Measurements from ENCODE around the gene DDX23. TPM values are rescaled to one million over a fixed set of nuclear protein-coding genes. Genes with fewer than 3 reads are reported as not detected.
A peak's percentile ranks its signal among the peaks of the same experiment; 100 is the strongest.

Gene DDX23
- polyA plus RNA-seq, 1 donor (not counting 4 experiments of a cell fraction or from before 2014, with no cell fraction given) = 57.8 TPM

DNA sequence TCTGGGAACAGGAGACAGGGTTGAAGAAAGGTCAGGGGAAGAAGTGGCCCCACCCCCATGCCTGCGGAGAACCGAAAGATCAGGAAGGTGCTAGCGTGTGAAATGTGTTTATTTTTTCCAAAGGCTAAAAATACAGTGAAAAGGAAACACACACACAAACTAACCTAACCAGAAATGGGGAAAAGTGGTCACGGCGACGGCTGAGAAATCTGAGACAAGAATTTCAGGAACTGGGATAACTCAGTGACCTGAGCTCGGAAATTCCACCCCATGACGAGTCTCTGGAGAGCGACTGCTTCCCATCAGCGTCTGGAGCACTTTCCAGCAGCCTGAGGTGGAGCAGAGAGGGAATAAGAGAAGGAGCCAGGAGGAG lies 30.3 kb upstream of the DDX23 start:
- FAIRE-seq (no peak), DNase-seq (ENCODE audit: low read depth, low spot score) (no peak)
- Histone ChIP-seq H3K9me1 (ENCODE audit: control insufficient read depth, extremely low read depth, insufficient read depth, low read length) (no peaks in the 10 kb centered on the region), H3K9me3 (ENCODE audit: control insufficient read depth, low read depth, low read length) (no peaks in the 10 kb centered on the region), H4K20me1 (ENCODE audit: control insufficient read depth, extremely low read depth, insufficient read depth, low read length) (no peaks in the 10 kb centered on the region), H3K27ac (ENCODE audit: control insufficient read depth, insufficient read depth, low read length) (no peak overlapping the region), H3K4me2 (ENCODE audit: control insufficient read depth, extremely low read depth, insufficient read depth, low read depth, low read length) (peak overlapping the region; percentile 65), H3K4me3 (ENCODE audit: control insufficient read depth in 2 of 3, extremely low read depth in 1 of 3, insufficient read depth in 2 of 3, low read depth in 1 of 3, low read length in 3 of 3) (peak overlapping the region in 1 of 3 experiments; percentile 25), H3K36me3 (ENCODE audit: control insufficient read depth in 2 of 2, extremely low read depth in 1 of 2, insufficient read depth in 2 of 2, low read length in 2 of 2) (no peaks in the 10 kb centered on the region), H2AFZ (ENCODE audit: control insufficient read depth, low read length) (no peak overlapping the region), H3K9ac (ENCODE audit: control insufficient read depth, extremely low read depth, insufficient read depth, low read length) (peak overlapping the region; percentile 31), H3K79me2 (ENCODE audit: control insufficient read depth, insufficient read depth, low read length) (no peaks in the 10 kb centered on the region), H3K4me1 (ENCODE audit: control insufficient read depth, extremely low read depth, insufficient read depth, low read length) (peaks cover 4% of the 10 kb centered on the region), H3K27me3 (ENCODE audit: control insufficient read depth, extremely low read depth, insufficient read depth, low read length) (peaks cover 29% of the 10 kb centered on the region)
- no peak for TF ChIP-seq EZH2 (IDR thresholded peaks at IDR 0.05; ENCODE audit: low read length)
- TF ChIP-seq, protein P1, sequence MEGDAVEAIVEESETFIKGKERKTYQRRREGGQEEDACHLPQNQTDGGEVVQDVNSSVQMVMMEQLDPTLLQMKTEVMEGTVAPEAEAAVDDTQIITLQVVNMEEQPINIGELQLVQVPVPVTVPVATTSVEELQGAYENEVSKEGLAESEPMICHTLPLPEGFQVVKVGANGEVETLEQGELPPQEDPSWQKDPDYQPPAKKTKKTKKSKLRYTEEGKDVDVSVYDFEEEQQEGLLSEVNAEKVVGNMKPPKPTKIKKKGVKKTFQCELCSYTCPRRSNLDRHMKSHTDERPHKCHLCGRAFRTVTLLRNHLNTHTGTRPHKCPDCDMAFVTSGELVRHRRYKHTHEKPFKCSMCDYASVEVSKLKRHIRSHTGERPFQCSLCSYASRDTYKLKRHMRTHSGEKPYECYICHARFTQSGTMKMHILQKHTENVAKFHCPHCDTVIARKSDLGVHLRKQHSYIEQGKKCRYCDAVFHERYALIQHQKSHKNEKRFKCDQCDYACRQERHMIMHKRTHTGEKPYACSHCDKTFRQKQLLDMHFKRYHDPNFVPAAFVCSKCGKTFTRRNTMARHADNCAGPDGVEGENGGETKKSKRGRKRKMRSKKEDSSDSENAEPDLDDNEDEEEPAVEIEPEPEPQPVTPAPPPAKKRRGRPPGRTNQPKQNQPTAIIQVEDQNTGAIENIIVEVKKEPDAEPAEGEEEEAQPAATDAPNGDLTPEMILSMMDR (optimal IDR thresholded peaks at IDR 0.05 in 1 of 3, IDR thresholded peaks at IDR 0.05 in 1 of 3, conservative IDR thresholded peaks at IDR 0.05 in 1 of 3; ENCODE audit: extremely low read depth in 1 of 3, insufficient read depth in 2 of 3, low read length in 3 of 3) = no peak
- dilution Hi-C loops (cut with MboI; ENCODE audit: extremely low pct_ligation_motif_present, low sequenced_read_pairs) = no loop called here

DNA sequence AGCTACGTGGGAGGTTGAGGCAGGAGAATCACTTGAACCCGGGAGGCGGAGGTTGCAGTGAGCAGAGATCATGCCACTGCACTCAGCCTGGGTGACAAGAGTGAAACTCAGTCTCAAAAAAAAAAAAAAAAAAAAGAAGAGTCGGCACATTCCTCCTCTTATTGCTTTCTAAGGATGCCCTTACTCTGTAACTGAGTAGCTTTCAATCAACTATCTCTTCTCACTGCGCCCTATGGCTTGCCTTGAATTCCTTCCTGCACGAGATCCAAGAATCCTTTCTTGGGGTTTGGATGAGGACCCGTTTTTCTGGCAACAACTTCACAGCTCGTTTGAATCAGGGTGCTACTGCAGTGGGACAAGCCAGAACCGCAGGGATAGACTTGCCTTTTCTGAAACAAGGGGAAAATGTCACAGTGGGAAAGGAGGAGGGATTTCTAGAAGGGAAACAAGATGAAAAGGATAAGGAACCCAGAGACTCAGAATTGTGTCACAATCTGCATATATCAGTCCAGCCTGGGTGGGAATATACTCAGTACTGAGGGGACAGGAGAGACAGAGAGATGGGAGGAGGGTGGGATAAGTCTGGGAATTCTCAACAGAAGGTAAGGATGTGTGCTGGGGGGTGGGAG lies 29.8 kb upstream of the DDX23 start:
- no peak overlapping the region for H2AFZ ChIP-seq (ENCODE audit: control insufficient read depth, low read length)
- no peak overlapping the region for H3K27ac ChIP-seq (ENCODE audit: control insufficient read depth, insufficient read depth, low read length)
- H3K9me1 ChIP-seq (ENCODE audit: control insufficient read depth, extremely low read depth, insufficient read depth, low read length) = no peaks in the 10 kb centered on the region
- H3K9me3 ChIP-seq (ENCODE audit: control insufficient read depth, low read depth, low read length) = no peaks in the 10 kb centered on the region
- H3K4me1 ChIP-seq (ENCODE audit: control insufficient read depth, extremely low read depth, insufficient read depth, low read length) = peaks cover 4% of the 10 kb centered on the region
- peak overlapping the region in 1 of 3 experiments; percentile 25 for H3K4me3 ChIP-seq (ENCODE audit: control insufficient read depth in 2 of 3, extremely low read depth in 1 of 3, insufficient read depth in 2 of 3, low read depth in 1 of 3, low read length in 3 of 3)
- peaks cover 29% of the 10 kb centered on the region for H3K27me3 ChIP-seq (ENCODE audit: control insufficient read depth, extremely low read depth, insufficient read depth, low read length)
- H3K36me3 ChIP-seq (ENCODE audit: control insufficient read depth in 2 of 2, extremely low read depth in 1 of 2, insufficient read depth in 2 of 2, low read length in 2 of 2) = no peaks in the 10 kb centered on the region
- TF ChIP-seq EZH2 (IDR thresholded peaks at IDR 0.05; ENCODE audit: low read length) = no peak
- TF ChIP-seq, protein P1 (optimal IDR thresholded peaks at IDR 0.05 in 1 of 3, IDR thresholded peaks at IDR 0.05 in 1 of 3, conservative IDR thresholded peaks at IDR 0.05 in 1 of 3; ENCODE audit: extremely low read depth in 1 of 3, insufficient read depth in 2 of 3, low read length in 3 of 3) = no peak
- dilution Hi-C loops (cut with MboI; ENCODE audit: extremely low pct_ligation_motif_present, low sequenced_read_pairs) = no loop called here
- no peak for DNase-seq (ENCODE audit: low read depth, low spot score)
- peak overlapping the region; percentile 31 for H3K9ac ChIP-seq (ENCODE audit: control insufficient read depth, extremely low read depth, insufficient read depth, low read length)
- no peaks in the 10 kb centered on the region for H3K79me2 ChIP-seq (ENCODE audit: control insufficient read depth, insufficient read depth, low read length)
- H4K20me1 ChIP-seq (ENCODE audit: control insufficient read depth, extremely low read depth, insufficient read depth, low read length) = no peaks in the 10 kb centered on the region
- peak overlapping the region; percentile 65 for H3K4me2 ChIP-seq (ENCODE audit: control insufficient read depth, extremely low read depth, insufficient read depth, low read depth, low read length)
- no peak for FAIRE-seq
